ENCODE measurements around the gene IVL.
A peak's percentile ranks its signal among the peaks of the same experiment; 100 is the strongest.

The IVL gene, protein sequence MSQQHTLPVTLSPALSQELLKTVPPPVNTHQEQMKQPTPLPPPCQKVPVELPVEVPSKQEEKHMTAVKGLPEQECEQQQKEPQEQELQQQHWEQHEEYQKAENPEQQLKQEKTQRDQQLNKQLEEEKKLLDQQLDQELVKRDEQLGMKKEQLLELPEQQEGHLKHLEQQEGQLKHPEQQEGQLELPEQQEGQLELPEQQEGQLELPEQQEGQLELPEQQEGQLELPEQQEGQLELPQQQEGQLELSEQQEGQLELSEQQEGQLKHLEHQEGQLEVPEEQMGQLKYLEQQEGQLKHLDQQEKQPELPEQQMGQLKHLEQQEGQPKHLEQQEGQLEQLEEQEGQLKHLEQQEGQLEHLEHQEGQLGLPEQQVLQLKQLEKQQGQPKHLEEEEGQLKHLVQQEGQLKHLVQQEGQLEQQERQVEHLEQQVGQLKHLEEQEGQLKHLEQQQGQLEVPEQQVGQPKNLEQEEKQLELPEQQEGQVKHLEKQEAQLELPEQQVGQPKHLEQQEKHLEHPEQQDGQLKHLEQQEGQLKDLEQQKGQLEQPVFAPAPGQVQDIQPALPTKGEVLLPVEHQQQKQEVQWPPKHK

GRCh38 chr1:152907686-152908601 lies at the start of gene IVL:
Gene IVL (plus strand): TSS chr1:152908546. CDS start chr1:152909798, 1,252 bp downstream.
- intact Hi-C loops (cut with DNase I), result no loop called here

DNA sequence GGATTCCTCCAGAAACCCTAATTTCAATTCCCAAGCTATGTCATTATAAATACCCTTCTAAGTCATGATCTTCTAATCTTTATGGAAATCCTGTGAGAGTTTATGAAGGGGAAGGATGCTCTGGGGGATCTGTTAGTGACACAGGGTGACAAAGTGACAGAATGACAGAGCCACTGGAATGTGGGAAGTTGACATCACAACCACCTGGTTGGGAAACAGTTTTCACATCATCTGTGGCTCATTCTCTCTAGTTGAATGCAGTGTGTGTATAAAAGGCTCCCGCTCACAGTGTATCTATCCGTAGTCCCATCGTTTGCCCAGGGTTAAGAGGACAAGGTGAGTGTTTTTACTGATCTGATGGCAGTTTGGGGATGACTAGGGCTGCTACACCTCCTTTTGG lies 48.6 kb upstream of the IVL start, which contains the start of gene LCE7A:
Gene LCE7A, plus strand, starts transcription at position 301 of the 400 bp plus-strand sequence. CDS start 702 bp downstream, outside the sequence.
- intact Hi-C loops (cut with DNase I), result no loop called here
- DNase-seq, result no peak

More at GRCh38 chr1:152907686-152908601, at the start of gene IVL:
- no peak for DNase-seq

GRCh38 chr1:152860129-152860528 lies 48.2 kb upstream of the IVL start:
- intact Hi-C loops (cut with DNase I), result no loop called here
- DNase-seq, result no peak

DNA sequence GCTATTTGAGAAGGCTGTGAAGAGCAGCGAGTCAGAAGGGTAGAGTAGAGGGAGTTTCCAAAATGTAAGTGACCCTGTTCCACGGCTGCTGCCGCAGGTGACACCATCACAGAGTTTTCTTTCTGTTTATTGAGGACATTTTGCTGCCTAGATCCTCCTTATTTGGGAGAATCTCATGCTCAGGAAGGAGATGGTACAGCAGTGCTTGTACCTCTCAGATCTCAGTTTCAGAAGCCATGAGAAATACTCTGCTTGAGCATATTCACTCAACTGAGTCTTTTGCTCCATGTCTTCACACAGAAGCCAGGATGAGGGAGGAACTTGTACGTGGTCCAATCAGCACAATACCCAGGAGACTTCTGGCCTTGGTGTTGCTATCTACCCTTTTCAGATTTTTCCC lies 47.0 kb upstream of the IVL start:
- no peak for DNase-seq
- intact Hi-C loops (cut with DNase I), result no loop called here

- intact Hi-C loops (cut with DNase I), result no loop called here
- DNase-seq, result no peak
Observed at GRCh38 chr1:152864443-152864842, 43.9 kb upstream of the IVL start.

GRCh38 chr1:152866321-152866720 lies 42.0 kb upstream of the IVL start:
- intact Hi-C loops (cut with DNase I), result no loop called here
- no peak for DNase-seq

DNA sequence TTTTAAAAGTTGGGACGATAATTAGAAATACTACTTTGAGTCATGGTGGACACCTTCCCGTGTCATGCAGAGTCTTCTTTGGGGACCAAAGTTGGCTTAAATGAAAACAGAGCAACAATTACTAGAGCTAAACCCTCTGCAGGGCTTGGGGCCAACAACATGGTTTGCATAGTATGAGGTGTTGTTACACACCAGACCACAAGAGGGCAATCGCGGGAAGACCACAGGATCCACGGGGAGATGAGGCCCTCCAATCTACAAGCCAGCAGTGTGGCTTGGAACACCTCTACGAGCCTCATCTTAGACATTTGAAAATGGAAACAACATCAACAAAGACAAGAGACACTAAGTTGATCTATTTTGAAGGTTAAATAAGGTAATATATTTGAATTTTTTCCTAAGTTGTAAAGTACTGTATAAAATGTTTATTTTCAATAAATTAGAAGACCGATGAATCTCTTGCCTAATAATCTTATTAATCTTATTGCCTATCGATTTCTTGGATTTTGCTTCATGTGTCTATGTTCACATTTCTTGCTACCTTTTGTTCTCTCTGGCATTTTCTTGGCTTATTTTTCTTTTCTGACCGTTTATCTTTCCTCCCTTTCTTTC lies 38.4 kb upstream of the IVL start:
- intact Hi-C loops (cut with DNase I), result loop anchor here (10.0 kb wide), 1 partner anchor 355 kb away; no protein-coding TSS in a partner anchor
- DNase-seq, result peak; percentile 37 to 89 (median 70)

DNA sequence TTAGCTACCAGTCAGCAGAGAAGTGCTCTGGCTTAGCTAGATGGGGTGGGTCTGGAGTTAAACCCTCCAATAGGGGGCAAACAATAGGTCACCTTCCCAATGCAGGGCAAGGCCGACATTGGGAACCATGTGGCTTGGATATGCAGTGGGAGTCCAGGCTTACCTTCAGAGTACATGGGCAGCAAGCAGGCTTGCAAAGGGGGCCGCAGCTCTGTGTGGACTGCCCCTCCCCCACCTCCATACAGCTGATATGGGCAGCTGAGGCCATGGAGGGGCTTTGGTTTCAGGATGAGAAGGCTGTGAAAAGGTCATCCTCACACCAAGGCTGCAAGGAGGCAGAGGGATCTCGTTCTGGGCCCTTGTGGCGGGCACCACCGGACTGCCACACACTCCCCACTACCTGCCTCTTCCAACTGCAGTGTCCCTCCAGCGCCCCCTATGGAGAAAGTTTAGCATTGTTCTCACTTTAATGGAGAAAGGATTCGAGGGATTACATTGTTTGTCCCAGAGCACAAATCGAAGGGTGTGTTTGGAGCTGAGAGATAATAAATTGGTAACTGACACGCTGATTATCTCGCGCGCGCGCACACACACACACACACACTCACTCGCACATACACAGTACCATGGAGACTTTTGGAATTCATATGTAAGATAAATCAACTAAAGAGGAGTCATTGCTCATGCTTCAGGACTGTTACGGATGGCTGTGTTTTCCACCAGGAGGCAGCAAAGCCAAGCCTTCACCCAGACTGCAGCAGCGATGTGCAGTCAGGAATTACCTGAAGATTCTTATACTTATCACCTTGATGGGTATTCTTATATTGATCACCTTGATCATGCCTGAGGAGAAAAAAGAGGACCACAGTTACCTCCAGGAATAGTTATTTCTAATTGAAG lies 37.3 kb upstream of the IVL start:
- DNase-seq, result peak in 20 of 42 donors; percentile 8 to 59 (median 33)
- intact Hi-C loops (cut with DNase I), result loop anchor here (10.0 kb wide), 1 partner anchor 354 kb away; no protein-coding TSS in a partner anchor

DNA sequence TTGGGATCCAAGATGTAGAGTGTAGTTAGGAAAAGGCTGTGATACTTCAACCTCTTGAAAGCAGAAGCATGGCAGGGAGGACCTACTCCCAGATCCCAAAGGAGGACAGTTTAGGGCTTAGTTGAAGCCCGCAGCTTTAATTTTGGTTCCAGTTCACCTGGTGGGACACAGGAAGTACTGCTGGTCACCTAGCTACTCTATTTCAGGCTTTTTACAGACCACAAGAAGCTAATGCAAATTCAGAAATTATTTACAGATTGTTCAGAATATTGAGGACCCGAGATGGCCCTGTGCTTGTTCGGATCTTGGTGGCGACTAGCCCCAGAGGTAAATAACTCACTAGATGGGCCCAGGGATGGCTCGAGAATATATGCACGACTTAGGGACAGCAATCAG lies 36.6 kb upstream of the IVL start:
- intact Hi-C loops (cut with DNase I), result loop anchor here (10.0 kb wide), 1 partner anchor 353 kb away; no protein-coding TSS in a partner anchor
- no peak for DNase-seq

GRCh38 chr1:152873495-152873894 lies 34.9 kb upstream of the IVL start:
- no peak for DNase-seq
- intact Hi-C loops (cut with DNase I), result loop anchor here (10.0 kb wide), 1 partner anchor 351 kb away; no protein-coding TSS in a partner anchor

GRCh38 chr1:152876827-152877226 lies 31.5 kb upstream of the IVL start:
- intact Hi-C loops (cut with DNase I), result loop anchor here (10.0 kb wide), 1 partner anchor 348 kb away; no protein-coding TSS in a partner anchor
- no peak for DNase-seq

DNA sequence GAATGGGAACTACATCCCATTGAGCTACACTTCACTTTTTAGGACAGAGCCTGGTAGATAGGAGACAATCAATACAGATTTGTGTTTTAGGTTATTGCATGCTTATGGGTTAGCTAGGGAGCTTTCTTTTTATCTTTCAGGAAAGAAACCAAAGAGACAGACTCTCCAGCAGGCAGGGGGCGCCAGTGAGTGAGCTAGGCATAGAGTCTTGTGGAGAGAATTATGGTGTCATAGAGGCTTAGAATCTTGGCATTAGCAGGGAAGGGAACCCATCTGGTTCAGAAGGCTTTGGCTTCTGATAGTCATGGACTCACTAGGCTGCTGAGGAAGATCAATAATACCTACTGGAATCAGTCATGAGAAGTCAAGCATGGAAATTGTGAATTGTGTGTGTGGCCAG lies 30.3 kb upstream of the IVL start, which contains the start of gene SMCP:
Gene SMCP, plus strand, starts transcription at position 281 of the 400 bp plus-strand sequence. CDS start 6,101 bp downstream, outside the sequence.
- intact Hi-C loops (cut with DNase I), result loop anchor here (10.0 kb wide), 1 partner anchor 347 kb away; no protein-coding TSS in a partner anchor
- no peak for DNase-seq

DNA sequence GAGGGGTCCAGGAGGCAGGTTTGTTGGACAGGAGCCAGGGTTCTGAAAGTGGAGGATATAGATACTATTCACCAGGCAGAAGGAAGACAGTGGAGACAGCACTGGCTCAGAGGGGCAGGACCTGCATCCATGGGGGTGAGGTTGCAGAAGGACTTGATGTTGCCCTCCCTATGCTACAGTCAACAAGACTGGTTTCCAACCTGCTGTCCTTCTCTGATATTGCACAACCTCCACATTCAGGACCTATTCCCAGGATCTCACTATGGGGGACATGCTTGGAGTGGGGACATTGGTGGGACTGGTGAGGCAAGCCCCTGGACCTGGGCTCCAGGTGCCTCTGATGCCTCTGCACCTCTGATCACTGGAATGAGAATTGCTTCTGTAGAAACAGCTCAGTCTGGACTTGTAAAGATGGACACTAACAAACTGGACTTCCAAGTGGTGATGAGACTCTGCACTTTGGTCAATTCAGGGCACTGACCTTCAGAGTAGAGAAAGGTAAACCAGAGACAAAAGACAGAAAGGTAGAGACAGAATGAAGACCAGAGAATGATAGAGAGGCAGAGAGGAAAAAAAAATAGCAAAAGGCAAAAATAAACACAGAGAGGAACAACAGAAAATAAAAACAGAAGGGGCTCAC lies 28.7 kb upstream of the IVL start:
- intact Hi-C loops (cut with DNase I), result loop anchor here (10.0 kb wide), 1 partner anchor 345 kb away; no protein-coding TSS in a partner anchor

DNA sequence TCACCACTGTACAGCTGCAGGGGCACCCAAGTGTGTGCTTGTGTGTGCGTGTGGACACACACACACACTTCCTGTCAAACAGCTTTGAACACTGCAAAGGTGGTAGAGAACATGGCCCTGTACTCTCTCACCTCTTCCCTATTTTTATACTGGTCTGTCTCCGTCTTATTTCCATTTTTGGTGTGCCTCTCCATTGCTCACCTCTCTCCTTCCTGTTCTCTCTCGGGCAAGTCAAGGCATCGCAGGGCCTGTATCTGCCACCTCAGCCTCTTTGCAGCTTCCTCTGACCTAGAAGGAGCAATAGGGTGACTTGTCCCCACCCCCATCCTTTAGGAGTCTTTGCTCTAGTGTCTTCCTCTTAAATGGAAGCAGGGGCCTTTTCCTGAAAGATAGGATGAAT lies 28.0 kb upstream of the IVL start:
- no peak for DNase-seq
- intact Hi-C loops (cut with DNase I), result no loop called here

More for the DNA sequence above, 28.7 kb upstream of the IVL start:
- no peak for DNase-seq

- intact Hi-C loops (cut with DNase I), result no loop called here
- DNase-seq, result no peak
Observed at GRCh38 chr1:152880907-152881306, 27.4 kb upstream of the IVL start.

DNA sequence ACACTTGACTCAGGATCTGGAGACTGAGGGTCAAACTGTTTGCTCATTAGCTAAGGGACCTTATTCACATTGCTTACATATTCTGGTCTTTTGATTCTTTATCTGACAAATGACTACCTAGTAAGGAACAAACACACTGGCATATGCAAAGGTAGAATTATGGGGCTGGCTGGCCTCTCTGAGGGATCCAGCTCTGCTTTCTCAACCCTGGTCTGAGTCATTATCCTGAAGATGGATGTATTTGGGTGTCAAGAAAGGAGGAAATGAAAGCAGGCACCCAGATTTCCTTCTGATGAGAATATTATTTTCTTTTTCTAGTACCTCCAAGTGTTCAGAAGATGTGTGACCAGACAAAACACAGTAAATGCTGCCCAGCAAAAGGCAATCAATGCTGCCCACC lies 24.3 kb upstream of the IVL start:
- no peak for DNase-seq
- intact Hi-C loops (cut with DNase I), result no loop called here

GRCh38 chr1:152884506-152884905 lies 23.8 kb upstream of the IVL start:
- intact Hi-C loops (cut with DNase I), result no loop called here
- DNase-seq, result no peak
